OCI-LY1 (cell line): ENCODE data around the gene MLPH.

Source experiments
- H2AFZ ChIP-seq: fragments of 200-600 bp; sonication (generic), shearing (Covaris generic); 2 replicates; pipeline ENCODE4 v1.6.0; 2014; ENCODE audit warnings: antibody characterized with exemption, mild to moderate bottlenecking, low read length
- H3F3A ChIP-seq: fragments of 200-600 bp; sonication (generic), shearing (Covaris generic); 2 replicates; pipeline ENCODE4 v1.6.0; 2014; ENCODE audit warnings: mild to moderate bottlenecking, antibody characterized with exemption, low read length, moderate library complexity; ENCODE audit not compliant: insufficient read depth
- H3K27ac ChIP-seq: fragments of 200-600 bp; sonication (generic); 2 replicates; pipeline ENCODE4 v1.5.1; 2014; ENCODE audit warnings: low read length, mixed run types, mild to moderate bottlenecking, low read depth; ENCODE audit not compliant: poor library complexity, severe bottlenecking
- H3K27me3 ChIP-seq: fragments of 200-600 bp; sonication (generic); 2 replicates; pipeline ENCODE4 v1.6.0; 2014; ENCODE audit warnings: antibody characterized with exemption, mild to moderate bottlenecking, low read length, moderate library complexity; ENCODE audit not compliant: insufficient read depth
- H3K36me3 ChIP-seq: fragments of 200-600 bp; sonication (generic); 2 replicates; pipeline ENCODE4 v1.6.1; 2014; ENCODE audit warnings: mild to moderate bottlenecking, antibody characterized with exemption, low read length, moderate library complexity, mixed read lengths; ENCODE audit not compliant: insufficient read depth
- H3K4me1 ChIP-seq: fragments of 200-600 bp; sonication (generic); 2 replicates; pipeline ENCODE4 v1.5.1; 2014; ENCODE audit warnings: mild to moderate bottlenecking, low read length, moderate library complexity; ENCODE audit not compliant: insufficient read depth, severe bottlenecking
- H3K4me2 ChIP-seq: fragments of 200-600 bp; sonication (generic), shearing (Covaris generic); 2 replicates; pipeline ENCODE4 v1.6.1; 2014; ENCODE audit warnings: low read length
- H3K4me3 ChIP-seq: fragments of 200-600 bp; sonication (generic); 2 replicates; pipeline ENCODE4 v1.5.1; 2014; ENCODE audit warnings: low read length, low read depth, mild to moderate bottlenecking, mixed read lengths; ENCODE audit not compliant: poor library complexity, severe bottlenecking
- H3K79me2 ChIP-seq: fragments of 200-600 bp; shearing (Covaris generic); 2 replicates; pipeline ENCODE4 v1.6.1; 2016; ENCODE audit warnings: mixed run types, low read length, mixed read lengths; ENCODE audit not compliant: insufficient read depth
- H3K9ac ChIP-seq: fragments of 200-600 bp; sonication (generic), shearing (Covaris generic); 2 replicates; pipeline ENCODE4 v1.6.1; 2014; ENCODE audit warnings: mild to moderate bottlenecking, low read length, mixed read lengths
- H3K9me2 ChIP-seq: fragments of 200-600 bp; sonication (generic), shearing (Covaris generic); 2 replicates; pipeline ENCODE4 v1.6.1; 2014; ENCODE audit warnings: low read depth, mild to moderate bottlenecking, low read length, mixed read lengths
- H3K9me3 ChIP-seq: fragments of 200-600 bp; shearing (Covaris generic); 2 replicates; pipeline ENCODE4 v1.6.1; 2014; ENCODE audit warnings: low read length, mixed read lengths
- H4K20me1 ChIP-seq: fragments of 200-600 bp; sonication (generic), shearing (Covaris generic); 2 replicates; pipeline ENCODE4 v1.6.0; 2016; ENCODE audit warnings: mild to moderate bottlenecking, low read length; ENCODE audit not compliant: insufficient read depth
- CTCF ChIP-seq: fragments of 200-600 bp; sonication (generic), shearing (Covaris generic); IDR thresholded peaks from 2 replicates; pipeline ENCODE4 v1.5.1; 2017; ENCODE audit warnings: mild to moderate bottlenecking, antibody characterized with exemption, low read length, moderate library complexity, mixed read lengths
- EZH2 ChIP-seq: fragments of 200-600 bp; sonication (generic), shearing (Covaris generic); IDR thresholded peaks from 2 replicates; pipeline ENCODE4 v1.8.0; 2017; ENCODE audit warnings: borderline replicate concordance, mixed run types, mild to moderate bottlenecking, antibody characterized with exemption, low read length, moderate library complexity, mixed read lengths

The MLPH gene

DNA sequence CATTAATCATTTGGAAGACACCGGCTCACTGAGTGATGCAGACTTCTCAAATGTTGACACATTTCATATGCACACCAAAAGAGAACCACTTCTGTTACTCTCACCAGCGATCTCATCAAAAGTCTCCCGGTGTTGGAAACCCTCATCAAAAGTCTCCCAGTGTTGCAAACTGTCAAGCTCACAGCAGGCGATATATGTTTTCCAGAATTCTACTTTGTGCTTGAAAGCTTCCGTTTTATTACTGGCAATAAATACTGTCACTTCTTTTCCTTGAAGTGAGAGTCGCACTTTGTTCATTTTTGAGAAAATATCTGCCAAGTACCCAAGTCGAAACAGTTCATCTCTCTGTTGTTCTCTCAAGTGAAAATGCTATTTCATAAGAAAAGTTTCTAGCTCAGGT is 20.5 kb downstream of the MLPH start:
- H3K36me3 ChIP-seq: no peaks in the 10 kb centered on the region
- H4K20me1 ChIP-seq: no peaks in the 10 kb centered on the region
- no peaks in the 10 kb centered on the region for H3K79me2 ChIP-seq
- no peak overlapping the region for H2AFZ ChIP-seq
- no peaks in the 10 kb centered on the region for H3F3A ChIP-seq
- TF ChIP-seq EZH2 (no peak), CTCF (no peak)
- no peak overlapping the region for H3K4me2 ChIP-seq
- no peaks in the 10 kb centered on the region for H3K9me2 ChIP-seq
- H3K27me3 ChIP-seq: peaks cover 7% of the 10 kb centered on the region; the same call in 1 of the 2 replicates
- no peak overlapping the region for H3K9ac ChIP-seq
- no peaks in the 10 kb centered on the region for H3K4me1 ChIP-seq
- no peaks in the 10 kb centered on the region for H3K9me3 ChIP-seq
- H3K4me3 ChIP-seq: no peak overlapping the region
- no peak overlapping the region for H3K27ac ChIP-seq

DNA sequence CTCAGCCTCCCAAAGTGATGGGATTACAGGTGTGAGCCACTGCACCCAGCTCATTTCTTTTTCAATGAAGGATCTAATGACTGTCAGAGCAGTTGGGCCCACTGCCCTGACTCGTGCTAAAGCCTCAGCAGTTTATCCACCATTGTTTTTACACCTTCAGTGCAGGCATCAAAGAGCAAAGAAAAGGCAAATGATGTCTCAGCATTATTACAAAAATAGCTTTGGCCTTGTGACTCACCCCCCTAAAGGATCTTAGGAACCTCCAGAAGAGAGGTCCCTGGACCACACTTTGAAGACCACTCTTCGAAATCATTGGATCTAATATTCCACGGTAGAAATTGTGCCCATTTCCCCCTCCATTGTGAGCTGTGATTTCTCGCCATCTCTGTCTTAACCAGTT is 21.3 kb downstream of the MLPH start:
- no peak overlapping the region for H3K27ac ChIP-seq

GRCh38 chr2:237509151-237509550 is 22.1 kb downstream of the MLPH start:
- H3K9me3 ChIP-seq: no peaks in the 10 kb centered on the region
- H2AFZ ChIP-seq: no peak overlapping the region
- H4K20me1 ChIP-seq: no peaks in the 10 kb centered on the region
- no peak overlapping the region for H3K27ac ChIP-seq
- no peaks in the 10 kb centered on the region for H3K4me1 ChIP-seq
- H3K36me3 ChIP-seq: no peaks in the 10 kb centered on the region
- H3K79me2 ChIP-seq: no peaks in the 10 kb centered on the region
- no peak overlapping the region for H3K9ac ChIP-seq
- H3F3A ChIP-seq: no peaks in the 10 kb centered on the region
- H3K9me2 ChIP-seq: no peaks in the 10 kb centered on the region
- no peak overlapping the region for H3K4me3 ChIP-seq
- peaks cover 7% of the 10 kb centered on the region; the same call in 1 of the 2 replicates for H3K27me3 ChIP-seq
- no peak for TF ChIP-seq CTCF
- no peak for TF ChIP-seq EZH2
- no peak overlapping the region for H3K4me2 ChIP-seq

More for the DNA sequence above, 21.3 kb downstream of the MLPH start:
- no peak overlapping the region for H3K4me2 ChIP-seq
- H3K27me3 ChIP-seq: peaks cover 7% of the 10 kb centered on the region; the same call in 1 of the 2 replicates
- H3K9me2 ChIP-seq: no peaks in the 10 kb centered on the region
- H3K4me3 ChIP-seq: no peak overlapping the region
- no peaks in the 10 kb centered on the region for H3K9me3 ChIP-seq
- H4K20me1 ChIP-seq: no peaks in the 10 kb centered on the region
- no peaks in the 10 kb centered on the region for H3K36me3 ChIP-seq
- no peak overlapping the region for H2AFZ ChIP-seq
- no peaks in the 10 kb centered on the region for H3F3A ChIP-seq
- H3K4me1 ChIP-seq: no peaks in the 10 kb centered on the region
- H3K79me2 ChIP-seq: no peaks in the 10 kb centered on the region
- TF ChIP-seq EZH2 (no peak), CTCF (no peak)
- no peak overlapping the region for H3K9ac ChIP-seq
